Adipocyte (in vitro differentiated cells): ENCODE results near the gene NXPE3.

ENCODE experiments used
- DNase-seq: peaks from one replicate; pipeline ENCODE4 v3.0.0-alpha.2; 2015; ENCODE audit warnings: low read depth
- H3K27me3 ChIP-seq: replicated peaks from 2 replicates; pipeline ENCODE4 v1.7.0; 2013; ENCODE audit warnings: mild to moderate bottlenecking, low read length, moderate library complexity; ENCODE audit not compliant: control insufficient read depth, insufficient read depth
- H3K36me3 ChIP-seq: 2 replicates; pipeline ENCODE4 v1.7.0; 2013; ENCODE audit warnings: low read length, mild to moderate bottlenecking, moderate library complexity; ENCODE audit not compliant: control insufficient read depth, insufficient read depth, severe bottlenecking
- H3K4me1 ChIP-seq: 2 replicates; pipeline ENCODE4 v1.7.0; 2013; ENCODE audit warnings: mild to moderate bottlenecking, low read length, moderate library complexity; ENCODE audit not compliant: control insufficient read depth, insufficient read depth
- H3K4me3 ChIP-seq: 2 replicates; pipeline ENCODE4 v1.7.0; 2013; ENCODE audit warnings: mild to moderate bottlenecking, low read length, moderate library complexity
- H3K9ac ChIP-seq: 2 replicates; pipeline ENCODE4 v1.7.0; 2013; ENCODE audit warnings: mild to moderate bottlenecking, low read length, moderate library complexity
- H3K9me3 ChIP-seq: 2 replicates; pipeline ENCODE4 v1.7.0; 2013; ENCODE audit warnings: mild to moderate bottlenecking, low read length, moderate library complexity; ENCODE audit not compliant: control insufficient read depth

The NXPE3 gene

DNA sequence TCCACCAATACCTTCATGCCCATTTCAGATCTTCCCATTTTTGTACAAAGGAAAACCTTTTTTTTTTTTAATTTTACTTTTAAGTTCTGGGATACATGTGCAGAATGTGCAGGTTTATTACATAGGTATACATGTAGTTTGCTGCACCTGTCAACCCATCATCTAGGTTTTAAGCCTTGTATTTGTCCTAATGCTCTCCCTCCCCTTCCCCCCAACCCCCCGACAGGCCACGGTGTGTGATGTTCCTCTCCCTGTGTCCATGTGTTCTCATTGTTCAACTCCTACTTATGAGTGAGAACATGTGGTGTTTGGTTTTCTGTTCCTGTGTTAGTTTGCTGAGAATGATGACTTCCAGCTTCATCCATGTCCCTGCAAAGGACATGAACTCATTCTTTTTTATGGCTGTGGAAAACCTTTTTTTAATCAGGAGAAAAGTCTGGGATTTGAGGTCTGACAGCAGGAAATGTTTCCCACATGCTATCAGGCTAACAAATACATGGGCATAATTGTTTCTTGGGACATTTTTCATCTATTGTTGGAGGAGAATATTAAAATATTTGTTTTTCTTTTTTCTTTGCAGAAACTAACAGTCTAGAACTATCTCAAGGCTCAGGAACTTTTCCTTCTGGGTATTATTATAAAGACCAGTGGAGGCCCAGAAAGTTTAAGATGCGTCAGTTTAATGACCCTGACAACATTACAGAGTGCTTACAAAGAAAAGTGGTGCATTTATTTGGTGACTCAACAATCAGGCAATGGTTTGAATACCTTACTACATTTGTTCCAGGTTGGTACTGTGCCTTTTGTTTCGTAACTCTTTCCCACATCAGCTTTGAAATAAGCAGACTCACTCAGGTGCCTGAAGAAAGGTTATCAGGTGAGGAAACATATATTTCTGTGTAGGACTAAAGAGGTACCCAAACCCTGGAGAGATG, 37.5 kb downstream of the NXPE3 start:
- Histone ChIP-seq H3K9ac (no peak overlapping the region), H3K9me3 (no peaks in the 10 kb centered on the region), H3K27me3 (no peaks in the 10 kb centered on the region), H3K4me3 (no peak overlapping the region), H3K36me3 (peaks cover 12% of the 10 kb centered on the region), H3K4me1 (peaks cover 3% of the 10 kb centered on the region)
- DNase-seq: no peak

DNA sequence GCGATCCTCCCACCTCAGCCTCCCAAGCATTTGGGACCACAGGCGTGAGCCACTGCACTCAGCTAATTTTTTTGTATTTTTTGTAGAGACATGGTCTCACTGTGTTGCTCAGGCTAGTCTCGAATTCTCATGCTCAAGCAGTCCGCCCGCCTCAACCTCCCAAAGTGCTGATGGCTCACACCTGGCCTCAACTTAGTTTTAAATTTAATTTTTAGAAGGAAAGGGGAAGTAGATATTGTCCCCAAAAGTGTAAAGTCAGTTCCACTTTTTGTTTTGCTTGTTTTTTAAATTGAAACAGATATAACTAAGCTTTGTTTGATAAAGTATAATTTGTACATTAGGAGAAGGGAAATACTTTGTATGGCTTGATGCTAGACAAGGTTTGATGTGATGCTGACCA, 39.0 kb downstream of the NXPE3 start:
- H3K4me3 ChIP-seq: no peak overlapping the region
- H3K9ac ChIP-seq: no peak overlapping the region
- H3K36me3 ChIP-seq: peaks cover 19% of the 10 kb centered on the region
- no peaks in the 10 kb centered on the region for H3K27me3 ChIP-seq
- no peak for DNase-seq
- H3K4me1 ChIP-seq: peaks cover 3% of the 10 kb centered on the region
- H3K9me3 ChIP-seq: no peaks in the 10 kb centered on the region

- H3K9me3 ChIP-seq: no peaks in the 10 kb centered on the region
- DNase-seq: peak; percentile 33
- no peak overlapping the region for H3K9ac ChIP-seq
- H3K27me3 ChIP-seq: no peaks in the 10 kb centered on the region
- H3K36me3 ChIP-seq: peaks cover 19% of the 10 kb centered on the region
- peaks cover 8% of the 10 kb centered on the region for H3K4me1 ChIP-seq
- H3K4me3 ChIP-seq: no peak overlapping the region
These were observed 40.7 kb downstream of the NXPE3 start for GRCh38 chr3:101819649-101820206.

GRCh38 chr3:101821503-101821902, 42.5 kb downstream of the NXPE3 start:
- Histone ChIP-seq H3K36me3 (peaks cover 19% of the 10 kb centered on the region), H3K4me1 (peaks cover 25% of the 10 kb centered on the region), H3K9ac (no peak overlapping the region), H3K4me3 (no peak overlapping the region), H3K27me3 (no peaks in the 10 kb centered on the region), H3K9me3 (no peaks in the 10 kb centered on the region)
- no peak for DNase-seq

- Histone ChIP-seq H3K36me3 (peaks cover 13% of the 10 kb centered on the region), H3K4me1 (peaks cover 30% of the 10 kb centered on the region), H3K9me3 (no peaks in the 10 kb centered on the region), H3K4me3 (no peak overlapping the region), H3K9ac (no peak overlapping the region), H3K27me3 (no peaks in the 10 kb centered on the region)
- DNase-seq: peak; percentile 43
These were observed 44.5 kb downstream of the NXPE3 start for GRCh38 chr3:101823525-101823924.

- Histone ChIP-seq H3K9me3 (no peaks in the 10 kb centered on the region), H3K27me3 (no peaks in the 10 kb centered on the region), H3K4me3 (no peak overlapping the region), H3K4me1 (peaks cover 40% of the 10 kb centered on the region), H3K36me3 (peaks cover 13% of the 10 kb centered on the region), H3K9ac (no peak overlapping the region)
- peak; percentile 55 for DNase-seq
These were observed 45.7 kb downstream of the NXPE3 start for GRCh38 chr3:101824702-101825101.

- peak; percentile 19 for DNase-seq
- Histone ChIP-seq H3K36me3 (peaks cover 10% of the 10 kb centered on the region), H3K9ac (peak overlapping the region; percentile 38), H3K27me3 (no peaks in the 10 kb centered on the region), H3K4me3 (no peak overlapping the region), H3K9me3 (no peaks in the 10 kb centered on the region), H3K4me1 (peaks cover 40% of the 10 kb centered on the region)
These were observed 47.0 kb downstream of the NXPE3 start for GRCh38 chr3:101825904-101826445.

DNA sequence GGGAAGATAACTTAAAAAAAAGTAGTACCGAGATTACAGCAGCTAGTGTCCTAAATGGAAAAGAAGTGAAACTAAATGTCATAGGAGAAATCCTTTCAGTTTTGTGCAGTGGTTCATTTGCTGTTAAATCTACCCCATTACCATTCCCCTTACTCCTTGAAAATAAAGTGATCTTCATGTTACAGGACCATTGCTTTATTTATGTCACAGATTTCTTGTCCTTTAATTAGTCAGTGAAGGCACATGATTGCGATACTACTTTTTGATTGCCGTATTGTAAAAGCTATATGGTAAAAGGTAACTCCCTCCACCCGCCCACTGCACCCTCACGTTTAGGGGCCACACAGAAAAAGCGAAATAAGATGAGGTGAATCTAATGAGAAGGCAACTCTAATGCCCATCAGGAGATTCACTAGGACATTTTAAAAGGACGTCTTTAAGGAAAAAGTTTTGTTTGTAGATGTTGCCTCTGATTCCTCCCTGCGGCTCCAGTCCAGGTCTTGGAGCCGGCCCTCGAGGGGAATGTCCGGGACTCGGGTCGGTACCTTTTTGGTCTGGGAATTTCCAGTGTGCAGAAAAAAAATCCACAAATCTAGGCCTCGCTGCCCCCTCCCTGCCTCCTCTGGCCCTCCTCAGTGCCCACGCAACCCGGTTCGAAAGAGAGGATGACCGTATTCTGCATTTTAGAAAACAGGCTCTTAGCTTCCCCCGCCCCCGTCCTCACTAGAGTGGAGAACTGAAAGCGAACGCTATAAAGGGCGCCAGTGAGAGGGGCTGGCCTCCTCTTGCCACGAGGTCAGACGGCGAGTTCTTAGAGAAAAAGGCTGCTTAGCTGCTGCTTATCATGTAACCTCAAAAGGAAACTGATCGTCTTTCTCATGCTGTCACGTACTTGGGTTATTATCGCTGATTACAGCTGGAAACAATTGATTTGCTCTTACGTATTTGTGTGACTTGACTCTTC, 48.5 kb downstream of the NXPE3 start:
- H3K27me3 ChIP-seq: no peaks in the 10 kb centered on the region
- peak overlapping the region; percentile 88 for H3K4me3 ChIP-seq
- H3K9me3 ChIP-seq: no peaks in the 10 kb centered on the region
- DNase-seq: peak; percentile 90
- peak overlapping the region; percentile 88 for H3K9ac ChIP-seq
- H3K4me1 ChIP-seq: peaks cover 40% of the 10 kb centered on the region
- no peaks in the 10 kb centered on the region for H3K36me3 ChIP-seq

DNA sequence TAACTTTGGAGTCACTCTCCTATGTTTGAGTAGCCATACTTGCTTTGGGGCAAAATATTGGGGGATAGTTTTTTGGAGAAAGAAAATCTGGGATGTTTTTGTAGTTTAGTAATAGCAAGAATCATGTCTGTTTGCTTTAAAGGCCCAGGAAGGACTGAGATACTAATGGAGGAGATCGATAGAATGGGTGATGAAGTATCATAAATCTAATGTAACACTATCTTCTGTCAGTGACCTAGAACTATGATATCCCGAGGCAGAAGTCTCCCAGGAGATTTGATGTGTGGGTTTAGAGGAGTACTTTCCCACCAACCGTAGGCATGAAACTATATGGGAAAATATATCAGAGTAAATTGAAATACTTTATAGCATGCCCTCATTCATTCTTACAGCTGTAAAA, 49.3 kb downstream of the NXPE3 start:
- Histone ChIP-seq H3K27me3 (no peaks in the 10 kb centered on the region), H3K4me3 (peak overlapping the region; percentile 88), H3K4me1 (peaks cover 40% of the 10 kb centered on the region), H3K9ac (peak overlapping the region; percentile 88), H3K36me3 (no peaks in the 10 kb centered on the region), H3K9me3 (no peaks in the 10 kb centered on the region)
- peak; percentile 48 for DNase-seq

DNA sequence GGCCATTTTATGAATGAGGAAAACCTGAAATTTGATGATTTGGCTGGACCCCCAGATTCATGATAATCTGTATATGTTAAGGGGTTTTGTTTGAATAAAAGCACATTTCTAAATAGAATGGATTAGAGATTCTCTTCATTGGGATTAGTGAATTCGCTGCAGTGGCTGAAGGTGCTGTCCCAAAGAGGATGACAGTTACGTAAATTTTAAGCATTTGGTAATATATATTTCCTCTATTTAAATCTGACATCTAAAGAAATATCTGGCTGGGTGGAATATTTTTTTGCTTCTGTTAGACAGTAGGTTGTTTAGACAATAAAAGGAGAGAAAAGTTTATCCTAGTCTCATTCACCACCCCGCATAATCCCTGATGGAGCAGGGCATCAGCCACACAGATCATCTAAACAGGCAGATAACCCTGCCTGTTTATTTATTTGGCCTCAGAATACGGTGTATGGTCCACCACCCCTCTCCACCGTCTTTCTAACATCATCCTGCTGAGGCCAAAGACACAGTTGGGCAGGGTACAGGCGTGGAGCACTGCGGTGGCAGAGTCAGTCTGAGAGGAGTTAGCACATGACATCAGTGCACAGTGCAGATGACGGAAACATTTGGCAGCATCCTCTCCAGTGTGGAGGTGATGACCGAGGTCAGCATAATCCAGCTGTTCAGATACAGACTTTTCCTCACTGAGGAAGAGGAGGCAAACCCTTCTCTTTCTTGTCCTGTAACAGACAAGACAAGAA, 49.9 kb downstream of the NXPE3 start:
- Histone ChIP-seq H3K9ac (peak overlapping the region; percentile 88), H3K27me3 (no peaks in the 10 kb centered on the region), H3K4me1 (peaks cover 46% of the 10 kb centered on the region), H3K4me3 (peak overlapping the region; percentile 88), H3K36me3 (no peaks in the 10 kb centered on the region), H3K9me3 (no peaks in the 10 kb centered on the region)
- peak; percentile 59 for DNase-seq
